Measurements from ENCODE around the gene FDXR.
A peak's percentile ranks its signal among the peaks of the same experiment; 100 is the strongest.

Gene FDXR

DNA sequence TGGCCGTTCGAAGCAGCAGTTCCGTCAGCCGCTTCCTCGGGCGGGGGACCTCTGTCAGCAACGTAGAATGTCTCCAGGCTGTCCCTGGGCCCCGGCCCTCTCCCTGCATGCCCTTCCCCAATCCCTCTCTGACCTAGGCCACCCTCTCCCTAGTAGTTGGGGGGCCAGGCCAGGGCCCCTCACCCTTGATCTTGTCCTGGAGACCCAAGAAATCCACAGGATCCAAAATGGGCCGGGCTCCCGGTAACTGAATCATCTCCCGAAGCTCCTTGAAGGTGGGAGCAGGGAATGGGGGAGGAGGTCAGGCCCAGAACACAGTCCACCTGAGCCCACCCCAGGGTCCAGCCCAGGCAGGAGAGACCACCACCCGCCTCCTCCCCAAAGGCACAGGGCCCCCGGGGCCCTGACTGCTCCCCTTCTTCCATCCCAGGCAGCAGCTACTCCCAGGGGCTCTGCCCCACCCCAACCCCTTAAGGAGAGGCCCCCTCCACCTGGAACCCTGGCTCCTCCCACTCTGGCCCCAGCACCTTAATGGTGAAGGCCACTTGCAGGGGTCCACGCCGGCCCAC lies 8.4 kb downstream of the FDXR start:
- Histone ChIP-seq H3K4me3 (ENCODE audit: low read length) (no peak overlapping the region), H3K4me1 (ENCODE audit: low read length) (no peaks in the 10 kb centered on the region), H3K27me3 (replicated peaks; ENCODE audit: insufficient read depth, low read length) (peaks cover 22% of the 10 kb centered on the region), H2AFZ (ENCODE audit: low read length) (0 out of 2 replicates have a peak overlapping the region, but pooled peaks have one; percentile 40), H3K9me2 (replicated peaks; ENCODE audit: insufficient read depth, low read length) (no peaks in the 10 kb centered on the region), H3K9ac (ENCODE audit: low read length) (no peak overlapping the region), H3K79me2 (ENCODE audit: low read length) (no peaks in the 10 kb centered on the region), H3K4me2 (ENCODE audit: low read depth, low read length) (no peak overlapping the region), H3K9me3 (replicated peaks; ENCODE audit: insufficient read depth, low read length) (no peaks in the 10 kb centered on the region), H3K36me3 (replicated peaks; ENCODE audit: insufficient read depth, low read length) (no peaks in the 10 kb centered on the region), H3F3A (ENCODE audit: insufficient read depth, low read length) (no peaks in the 10 kb centered on the region), H3K27ac (ENCODE audit: low read length) (no peak overlapping the region), H4K20me1 (ENCODE audit: insufficient read depth, low read length) (no peaks in the 10 kb centered on the region)
- TF ChIP-seq, protein P1, sequence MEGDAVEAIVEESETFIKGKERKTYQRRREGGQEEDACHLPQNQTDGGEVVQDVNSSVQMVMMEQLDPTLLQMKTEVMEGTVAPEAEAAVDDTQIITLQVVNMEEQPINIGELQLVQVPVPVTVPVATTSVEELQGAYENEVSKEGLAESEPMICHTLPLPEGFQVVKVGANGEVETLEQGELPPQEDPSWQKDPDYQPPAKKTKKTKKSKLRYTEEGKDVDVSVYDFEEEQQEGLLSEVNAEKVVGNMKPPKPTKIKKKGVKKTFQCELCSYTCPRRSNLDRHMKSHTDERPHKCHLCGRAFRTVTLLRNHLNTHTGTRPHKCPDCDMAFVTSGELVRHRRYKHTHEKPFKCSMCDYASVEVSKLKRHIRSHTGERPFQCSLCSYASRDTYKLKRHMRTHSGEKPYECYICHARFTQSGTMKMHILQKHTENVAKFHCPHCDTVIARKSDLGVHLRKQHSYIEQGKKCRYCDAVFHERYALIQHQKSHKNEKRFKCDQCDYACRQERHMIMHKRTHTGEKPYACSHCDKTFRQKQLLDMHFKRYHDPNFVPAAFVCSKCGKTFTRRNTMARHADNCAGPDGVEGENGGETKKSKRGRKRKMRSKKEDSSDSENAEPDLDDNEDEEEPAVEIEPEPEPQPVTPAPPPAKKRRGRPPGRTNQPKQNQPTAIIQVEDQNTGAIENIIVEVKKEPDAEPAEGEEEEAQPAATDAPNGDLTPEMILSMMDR (IDR thresholded peaks at IDR 0.05; ENCODE audit: low read length) = no peak
- TF ChIP-seq EZH2 (optimal IDR thresholded peaks at IDR 0.05; ENCODE audit: low read depth, low read length) = no peak
- no peak for TF ChIP-seq EZH2phosphoT487 (IDR thresholded peaks at IDR 0.05; ENCODE audit: low read length)
- no peak for DNase-seq

DNA sequence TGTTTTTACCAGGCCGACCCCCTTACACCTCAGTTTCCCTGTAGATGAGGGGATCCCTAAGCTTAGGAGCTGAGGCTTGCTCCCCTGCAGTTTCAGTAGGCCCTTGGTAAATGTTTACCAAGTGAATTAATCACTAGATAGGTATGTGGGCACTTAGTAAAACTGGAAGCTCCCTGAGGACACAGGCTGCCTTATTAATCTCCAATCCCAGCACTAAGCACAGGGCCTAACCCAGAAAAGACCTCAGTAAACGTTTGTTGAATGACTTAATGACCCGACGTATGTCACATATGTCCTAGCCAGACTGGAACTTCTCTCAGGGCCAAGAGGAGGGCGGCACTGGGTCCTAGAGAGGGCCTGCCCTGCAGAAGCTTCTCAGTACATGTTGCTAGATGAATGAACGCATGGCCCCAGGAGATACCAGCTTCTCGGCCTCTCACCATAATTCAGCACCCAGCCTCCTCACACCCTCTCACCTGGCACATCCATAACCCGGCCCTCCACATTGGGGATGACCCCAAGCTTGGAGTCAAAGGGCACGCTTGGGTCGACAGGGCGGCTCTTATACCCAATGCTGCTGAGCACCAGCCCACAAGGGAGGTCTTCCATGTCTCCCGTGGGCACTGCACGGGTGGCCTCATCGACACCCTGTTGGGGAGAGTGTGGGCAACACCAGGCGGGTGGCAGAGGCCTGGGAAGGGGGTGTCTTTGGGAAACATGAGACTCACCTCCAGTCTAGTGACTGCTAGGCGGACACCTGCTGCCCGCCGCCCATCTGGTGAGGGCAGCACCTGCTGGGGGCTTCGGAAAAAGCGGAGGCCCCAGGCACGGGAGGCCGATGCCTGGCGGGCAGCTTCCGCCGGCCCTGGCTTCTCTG lies 9.1 kb downstream of the FDXR start:
- Histone ChIP-seq H3K4me2 (ENCODE audit: low read depth, low read length) (no peak overlapping the region), H3K4me1 (ENCODE audit: low read length) (no peaks in the 10 kb centered on the region), H4K20me1 (ENCODE audit: insufficient read depth, low read length) (no peaks in the 10 kb centered on the region), H3K79me2 (ENCODE audit: low read length) (no peaks in the 10 kb centered on the region), H3K27me3 (replicated peaks; ENCODE audit: insufficient read depth, low read length) (peaks cover 30% of the 10 kb centered on the region), H3K27ac (ENCODE audit: low read length) (no peak overlapping the region), H3K36me3 (replicated peaks; ENCODE audit: insufficient read depth, low read length) (no peaks in the 10 kb centered on the region), H3F3A (ENCODE audit: insufficient read depth, low read length) (no peaks in the 10 kb centered on the region), H3K9me3 (replicated peaks; ENCODE audit: insufficient read depth, low read length) (no peaks in the 10 kb centered on the region), H2AFZ (ENCODE audit: low read length) (no peak overlapping the region), H3K9ac (ENCODE audit: low read length) (no peak overlapping the region), H3K4me3 (ENCODE audit: low read length) (no peak overlapping the region), H3K9me2 (replicated peaks; ENCODE audit: insufficient read depth, low read length) (no peaks in the 10 kb centered on the region)
- no peak for DNase-seq
- TF ChIP-seq, protein P1 (IDR thresholded peaks at IDR 0.05; ENCODE audit: low read length) = no peak
- TF ChIP-seq EZH2 (optimal IDR thresholded peaks at IDR 0.05; ENCODE audit: low read depth, low read length) (no peak), EZH2phosphoT487 (IDR thresholded peaks at IDR 0.05; ENCODE audit: low read length) (no peak)

DNA sequence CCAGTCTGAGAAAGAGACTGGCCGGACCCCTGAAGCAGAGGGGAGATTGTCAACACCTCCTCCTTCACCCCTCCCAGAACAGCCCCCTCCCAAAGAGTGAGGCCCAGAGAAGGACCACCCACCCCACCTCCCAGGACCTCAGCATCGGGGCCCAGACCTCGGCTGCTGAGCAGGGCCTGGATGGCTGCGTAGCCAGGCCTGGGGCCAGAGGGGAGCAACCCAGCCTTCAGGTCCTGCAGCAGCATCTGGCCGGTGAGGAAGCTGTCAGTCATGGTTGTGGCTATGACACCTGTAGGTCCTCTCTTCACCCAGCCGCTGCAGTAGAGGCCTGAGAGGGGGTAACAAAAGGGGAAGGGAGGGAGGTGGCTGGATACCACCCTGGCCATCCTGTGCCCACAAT lies 9.9 kb downstream of the FDXR start:
- no peaks in the 10 kb centered on the region for H3K79me2 ChIP-seq (ENCODE audit: low read length)
- H3K9me2 ChIP-seq (replicated peaks; ENCODE audit: insufficient read depth, low read length) = no peaks in the 10 kb centered on the region
- no peak overlapping the region for H2AFZ ChIP-seq (ENCODE audit: low read length)
- no peaks in the 10 kb centered on the region for H3K9me3 ChIP-seq (replicated peaks; ENCODE audit: insufficient read depth, low read length)
- H4K20me1 ChIP-seq (ENCODE audit: insufficient read depth, low read length) = no peaks in the 10 kb centered on the region
- H3F3A ChIP-seq (ENCODE audit: insufficient read depth, low read length) = no peaks in the 10 kb centered on the region
- peaks cover 34% of the 10 kb centered on the region for H3K27me3 ChIP-seq (replicated peaks; ENCODE audit: insufficient read depth, low read length)
- DNase-seq = no peak
- H3K4me3 ChIP-seq (ENCODE audit: low read length) = no peak overlapping the region
- no peak overlapping the region for H3K4me2 ChIP-seq (ENCODE audit: low read depth, low read length)
- TF ChIP-seq, protein P1 (IDR thresholded peaks at IDR 0.05; ENCODE audit: low read length) = no peak
- TF ChIP-seq EZH2phosphoT487 (IDR thresholded peaks at IDR 0.05; ENCODE audit: low read length) = no peak
- TF ChIP-seq EZH2 (optimal IDR thresholded peaks at IDR 0.05; ENCODE audit: low read depth, low read length) = no peak
- no peaks in the 10 kb centered on the region for H3K36me3 ChIP-seq (replicated peaks; ENCODE audit: insufficient read depth, low read length)
- H3K4me1 ChIP-seq (ENCODE audit: low read length) = no peaks in the 10 kb centered on the region
- no peak overlapping the region for H3K9ac ChIP-seq (ENCODE audit: low read length)
- H3K27ac ChIP-seq (ENCODE audit: low read length) = no peak overlapping the region

All from MM.1S (cell line).